Measurements from ENCODE around the gene LMX1A.

- no peak for TF ChIP-seq CTCF (IDR thresholded peaks at IDR 0.05)
- TF ChIP-seq ZFX (IDR thresholded peaks at IDR 0.05; ENCODE audit: borderline replicate concordance): no peak
These were observed 2.5 kb downstream of the LMX1A start for GRCh38 chr1:165353731-165354671.

Measured in 22Rv1 (cell line).